ENCODE results near the gene RPS16. TPM values are rescaled to one million over a fixed set of nuclear protein-coding genes. Genes with fewer than 3 reads are reported as not detected.

RPS16 gene
- total RNA-seq, 1 donor from 2014 or later: 1,453 TPM

- no peak overlapping the region for H3K4me3 ChIP-seq
- no peaks in the 10 kb centered on the region for H3K27me3 ChIP-seq
- H3K27ac ChIP-seq: peak overlapping the region; percentile 80 to 82
- peaks cover 7 to 13% of the 10 kb centered on the region in 2 donors for H3K36me3 ChIP-seq
- no peak for DNase-seq (ENCODE audit: low spot score in 2 of 2)
- intact Hi-C loops (cut with DNase I): loop anchor here (10.0 kb wide), 2 partner anchors 745 to 1315 kb away; partner anchors contain the start of genes COQ8B and ITPKC
- H3K4me1 ChIP-seq: peaks cover 8 to 25% of the 10 kb centered on the region in 2 donors
- no peak for TF ChIP-seq CTCF (IDR thresholded peaks at IDR 0.05)
- no peaks in the 10 kb centered on the region for H3K9me3 ChIP-seq
These were observed 35.7 kb downstream of the RPS16 start for GRCh38 chr19:39400061-39400460.

- intact Hi-C loops (cut with DNase I): loop anchor here (10.0 kb wide), 2 partner anchors 745 to 1315 kb away; partner anchors contain the start of genes COQ8B and ITPKC
- Histone ChIP-seq H3K27me3 (no peaks in the 10 kb centered on the region), H3K4me3 (no peak overlapping the region), H3K27ac (peak overlapping the region; percentile 80 to 82), H3K4me1 (peaks cover 8 to 21% of the 10 kb centered on the region in 2 donors), H3K9me3 (no peaks in the 10 kb centered on the region), H3K36me3 (peaks cover 9 to 16% of the 10 kb centered on the region in 2 donors)
- DNase-seq (ENCODE audit: low spot score in 2 of 2): no peak
- TF ChIP-seq CTCF (IDR thresholded peaks at IDR 0.05): no peak
These were observed 36.1 kb downstream of the RPS16 start for GRCh38 chr19:39399668-39400050.

GRCh38 chr19:39398297-39398864 lies 37.4 kb downstream of the RPS16 start:
- H3K9me3 ChIP-seq: no peaks in the 10 kb centered on the region
- peak; percentile 55 to 86 for DNase-seq (ENCODE audit: low spot score in 2 of 2)
- no peaks in the 10 kb centered on the region for H3K27me3 ChIP-seq
- intact Hi-C loops (cut with DNase I): loop anchor here (1.0 kb wide), 1 partner anchor 14 kb away; the partner anchor contains the start of gene PLEKHG2
- TF ChIP-seq CTCF (IDR thresholded peaks at IDR 0.05): no peak
- H3K36me3 ChIP-seq: peaks cover 20 to 25% of the 10 kb centered on the region in 2 donors
- peaks cover 4 to 15% of the 10 kb centered on the region in 2 donors for H3K4me1 ChIP-seq
- H3K27ac ChIP-seq: peak overlapping the region; percentile 80 to 82
- no peak overlapping the region for H3K4me3 ChIP-seq

- intact Hi-C loops (cut with DNase I): loop anchor here (1.0 kb wide), 2 partner anchors 15 to 135 kb away; partner anchors contain the start of genes EID2B and PLEKHG2
- H3K4me3 ChIP-seq: no peak overlapping the region
- H3K9me3 ChIP-seq: no peaks in the 10 kb centered on the region
- peaks cover 21 to 26% of the 10 kb centered on the region in 2 donors for H3K36me3 ChIP-seq
- peak; percentile 96 to 97 (median 97) for TF ChIP-seq CTCF (IDR thresholded peaks at IDR 0.05)
- peaks cover 4 to 15% of the 10 kb centered on the region in 2 donors for H3K4me1 ChIP-seq
- DNase-seq (ENCODE audit: low spot score in 2 of 2): peak; percentile 50 to 95
- no peaks in the 10 kb centered on the region for H3K27me3 ChIP-seq
- H3K27ac ChIP-seq: peak overlapping the region; percentile 80 to 82
These were observed 38.1 kb downstream of the RPS16 start for GRCh38 chr19:39397360-39398296.

- H3K4me3 ChIP-seq: peak within 1 kb of the TSS; percentile 78 to 93
- intact Hi-C loops (cut with DNase I): loop anchor here (1.0 to 2.0 kb wide), 6 partner anchors 19 to 142 kb away; partner anchors contain the start of genes EID2B, PLEKHG2, SAMD4B and TIMM50
- H3K9me3 ChIP-seq: no peaks in the 10 kb centered on the region
- H3K4me1 ChIP-seq: peaks cover 8 to 21% of the 10 kb centered on the region in 2 donors
- peaks cover 54 to 57% of the 10 kb centered on the region in 2 donors for H3K36me3 ChIP-seq
- H3K27me3 ChIP-seq: no peaks in the 10 kb centered on the region
- H3K27ac ChIP-seq: peak within 1 kb of the TSS; percentile 98 to 100
- TF ChIP-seq CTCF (IDR thresholded peaks at IDR 0.05): peak in 1 of 3 experiments; percentile 8
- peak; percentile 94 to 99 for DNase-seq (ENCODE audit: low spot score in 2 of 2)
These were observed 44.9 kb downstream of the RPS16 start, which contains the start of the genes MED29 and PAF1 for GRCh38 chr19:39390751-39391437. MED29 (plus strand) TSS chr19:39391378; CDS start chr19:39391423, 45 bp downstream. PAF1 (minus strand) TSS chr19:39391106; CDS start chr19:39390864, 242 bp downstream.
